ENCODE measurements around the gene FIBP. TPM values are rescaled to one million over a fixed set of nuclear protein-coding genes. Genes with fewer than 3 reads are reported as not detected.

Gene FIBP
- total and polyA plus RNA-seq, 12 donors: 57.9 to 183 (median 72.4) TPM

DNA sequence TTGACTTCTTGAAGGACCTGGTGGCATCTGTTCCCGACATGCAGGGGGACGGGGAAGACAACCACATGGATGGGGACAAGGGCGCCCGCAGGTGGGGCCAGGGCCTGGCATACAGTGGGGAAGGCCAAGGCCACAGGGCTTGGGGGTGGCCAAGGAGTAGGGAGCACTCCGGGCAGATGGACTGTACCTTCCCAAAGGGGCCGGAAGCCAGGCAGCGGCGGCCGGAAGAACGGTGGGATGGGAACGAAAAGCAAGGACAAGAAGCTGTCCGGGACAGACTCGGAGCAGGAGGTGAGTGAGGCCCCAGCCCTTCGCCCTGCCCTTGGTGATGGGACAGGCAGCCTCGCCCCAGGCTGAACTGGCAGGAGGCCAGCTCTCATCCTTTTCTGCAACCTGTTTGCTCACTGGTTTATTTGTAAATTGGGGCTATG lies 32.1 kb upstream of the FIBP start:
- TF ChIP-seq POLR2A (IDR thresholded peaks at IDR 0.05) (no peak), CTCF (IDR thresholded peaks at IDR 0.05) (no peak)
- Histone ChIP-seq H3K27ac (peak overlapping the region in 1 of 5 donors; percentile 89), H3K36me3 (replicated peaks in 1 of 2) (peaks cover 0 to 19% of the 10 kb centered on the region in 2 donors), H3K4me1 (replicated peaks in 1 of 2) (peaks cover 30 to 41% of the 10 kb centered on the region in 2 donors), H3K9me3 (replicated peaks in 1 of 3) (no peaks in the 10 kb centered on the region), H3K27me3 (no peaks in the 10 kb centered on the region), H3K4me3 (peak overlapping the region in 2 of 4 donors; percentile 79 to 94)
- intact Hi-C loops (cut with DNase I): loop anchor here in 1 of 2 donors (5.0 kb wide), 1 partner anchor 37 kb away; no protein-coding TSS in a partner anchor
- peak in 4 of 7 donors; percentile 32 to 64 (median 44) for DNase-seq
- 37 to 47% (median 41%) methylated on average over 13 to 15 of the region's 15 CpGs for WGBS, 4 donors

GRCh38 chr11:65919573-65920371 lies 31.5 kb upstream of the FIBP start:
- Histone ChIP-seq H3K4me3 (peak overlapping the region; percentile 79 to 94 (median 87)), H3K27ac (peak overlapping the region in 4 of 5 donors; percentile 55 to 89 (median 73)), H3K9me3 (replicated peaks in 1 of 3) (no peaks in the 10 kb centered on the region), H3K4me1 (replicated peaks in 1 of 2) (peaks cover 35 to 47% of the 10 kb centered on the region in 2 donors), H3K27me3 (no peaks in the 10 kb centered on the region), H3K36me3 (replicated peaks in 1 of 2) (peaks cover 0 to 19% of the 10 kb centered on the region in 2 donors)
- peak in 6 of 7 donors; percentile 40 to 78 (median 64) for DNase-seq
- TF ChIP-seq CTCF (IDR thresholded peaks at IDR 0.05) (no peak), POLR2A (IDR thresholded peaks at IDR 0.05) (no peak)
- 0 to 4% (median 1%) methylated on average over 2 to 60 of the region's 60 CpGs for WGBS, 4 donors
- intact Hi-C loops (cut with DNase I): loop anchor here in 1 of 2 donors (5.0 kb wide), 1 partner anchor 38 kb away; no protein-coding TSS in a partner anchor

- H3K36me3 ChIP-seq (replicated peaks in 1 of 2): peaks cover 0 to 19% of the 10 kb centered on the region in 2 donors
- peak within 1 kb of the TSS; percentile 82 to 96 (median 93) for H3K4me3 ChIP-seq
- TF ChIP-seq POLR2A (IDR thresholded peaks at IDR 0.05) (peak; percentile 41 to 59), CTCF (IDR thresholded peaks at IDR 0.05) (peak in 1 of 6 experiments; percentile 11)
- H3K4me1 ChIP-seq (replicated peaks in 1 of 2): peaks cover 35 to 47% of the 10 kb centered on the region in 2 donors
- H3K27ac ChIP-seq: peak within 1 kb of the TSS in 4 of 5 donors; percentile 81 to 100 (median 94)
- intact Hi-C loops (cut with DNase I): no loop called here
- H3K9me3 ChIP-seq (replicated peaks in 1 of 3): no peaks in the 10 kb centered on the region
- DNase-seq: peak; percentile 98 to 100 (median 99)
- H3K27me3 ChIP-seq: no peaks in the 10 kb centered on the region
- 0 to 2% (median 1%) methylated on average over 35 to 59 of the region's 59 CpGs; no CpG with 5 or more reads in 1 of the 4 donors for WGBS, 4 donors
These were observed 30.9 kb upstream of the FIBP start, which contains the start of gene DRAP1 for GRCh38 chr11:65919141-65919572. TSS of gene DRAP1 (plus strand) at chr11:65919426. CDS start at chr11:65919502, 76 bp downstream.
